SK-N-SH treated with all-trans-retinoic acid at 6 μM for 48 hours (cell line): Measurements from ENCODE around the gene DCLRE1A.

ENCODE experiments used
- ATAC-seq: fragments of 200-7000 bp; cut with Tn5 transposase; 3 replicates; pipeline ENCODE4 v1.9.1; 2020; ENCODE audit warnings: mild to moderate bottlenecking, moderate library complexity
- ARNTL ChIP-seq: fragments of 450-650 bp; formaldehyde crosslinking; IDR thresholded peaks from 2 replicates; pipeline ENCODE4 v1.5.0; 2020; ENCODE audit warnings: low read depth, mild to moderate bottlenecking, moderate library complexity, borderline replicate concordance
- BACH2 ChIP-seq: fragments of 250-450 bp; sonication (Bioruptor Pico); IDR thresholded peaks from 2 replicates; pipeline ENCODE4 v1.9.0; 2021; ENCODE audit warnings: mild to moderate bottlenecking, borderline replicate concordance
- CSDC2 ChIP-seq: fragments of 250-450 bp; sonication (Bioruptor Pico); IDR thresholded peaks from 2 replicates; pipeline ENCODE4 v1.5.0; 2020; ENCODE audit warnings: mild to moderate bottlenecking, moderate library complexity
- ESRRG ChIP-seq: fragments of 250-450 bp; sonication (Bioruptor Pico); IDR thresholded peaks from 2 replicates; pipeline ENCODE4 v1.6.1; 2021; ENCODE audit warnings: mild to moderate bottlenecking
- GLIS3 ChIP-seq: fragments of 250-450 bp; sonication (Bioruptor Pico); IDR thresholded peaks from 2 replicates; pipeline ENCODE4 v1.5.0; 2020; ENCODE audit warnings: mild to moderate bottlenecking, moderate library complexity
- ISL1 ChIP-seq: fragments of 250-450 bp; sonication (Bioruptor Pico); IDR thresholded peaks from 2 replicates; pipeline ENCODE4 v2.1.2; 2022; ENCODE audit warnings: mild to moderate bottlenecking, moderate library complexity
- PATZ1 ChIP-seq: fragments of 250-450 bp; sonication (Bioruptor Pico); IDR thresholded peaks from 2 replicates; pipeline ENCODE4 v1.8.0; 2020; ENCODE audit warnings: mild to moderate bottlenecking, moderate library complexity, borderline replicate concordance
- POU6F1 ChIP-seq: fragments of 250-450 bp; sonication (Bioruptor Pico); IDR thresholded peaks from 2 replicates; pipeline ENCODE4 v1.8.0; 2021; ENCODE audit warnings: low read depth, mild to moderate bottlenecking, moderate library complexity, borderline replicate concordance
- PPARA ChIP-seq: fragments of 250-450 bp; sonication (Bioruptor Pico); IDR thresholded peaks from 2 replicates; pipeline ENCODE4 v1.5.0; 2020; ENCODE audit warnings: mild to moderate bottlenecking, borderline replicate concordance
- SNAI2 ChIP-seq: fragments of 250-450 bp; sonication (Bioruptor Pico); IDR thresholded peaks from 2 replicates; pipeline ENCODE4 v1.5.0; 2020; ENCODE audit warnings: mild to moderate bottlenecking, moderate library complexity
- TCF4 ChIP-seq: fragments of 250-450 bp; sonication (Bioruptor Pico); IDR thresholded peaks from 2 replicates; pipeline ENCODE4 v1.8.0; 2021; ENCODE audit warnings: mild to moderate bottlenecking, moderate library complexity, borderline replicate concordance
- TOX ChIP-seq: fragments of 250-450 bp; sonication (Bioruptor Pico); IDR thresholded peaks from 2 replicates; pipeline ENCODE4 v1.8.0; 2021; ENCODE audit warnings: mild to moderate bottlenecking, moderate library complexity, borderline replicate concordance
- TSHZ2 ChIP-seq: fragments of 250-450 bp; sonication (Bioruptor Pico); IDR thresholded peaks from 2 replicates; pipeline ENCODE4 v1.5.0; 2020; ENCODE audit warnings: mild to moderate bottlenecking, moderate library complexity
- ZC3H10 ChIP-seq: fragments of 250-450 bp; sonication (Bioruptor Pico); IDR thresholded peaks from 2 replicates; pipeline ENCODE4 v1.5.1; 2021; ENCODE audit warnings: mild to moderate bottlenecking, moderate library complexity
- ZFP3 ChIP-seq: fragments of 250-450 bp; sonication (Bioruptor Pico); IDR thresholded peaks from 2 replicates; pipeline ENCODE4 v1.5.0; 2020; ENCODE audit warnings: mild to moderate bottlenecking, moderate library complexity
- ZNF565 ChIP-seq: fragments of 450-650 bp; formaldehyde crosslinking; conservative IDR thresholded peaks from 2 replicates; pipeline ENCODE4 v1.5.0; 2020; ENCODE audit warnings: low read depth, mild to moderate bottlenecking, moderate library complexity
- ZNF70 ChIP-seq: fragments of 450-650 bp; formaldehyde crosslinking; IDR thresholded peaks from 2 replicates; pipeline ENCODE4 v1.5.0; 2020; ENCODE audit warnings: mild to moderate bottlenecking, moderate library complexity
- ZNF8 ChIP-seq: fragments of 450-650 bp; formaldehyde crosslinking; IDR thresholded peaks from 2 replicates; pipeline ENCODE4 v1.5.0; 2020; ENCODE audit warnings: mild to moderate bottlenecking, moderate library complexity
- TF ChIP-seq, protein P1 (sequence below): fragments of 250-450 bp; sonication (Bioruptor Pico); IDR thresholded peaks from 2 replicates; pipeline ENCODE4 v1.5.1; 2020; ENCODE audit warnings: low read depth, mild to moderate bottlenecking, moderate library complexity

DCLRE1A gene

GRCh38 chr10:113879691-113880090, 25.8 kb upstream of the DCLRE1A start:
- ATAC-seq: no peak
- TF ChIP-seq ESRRG: no peak
- TF ChIP-seq TSHZ2 (CRISPR knock-in tag): no peak
- TF ChIP-seq ARNTL: no peak
- TF ChIP-seq PATZ1 (CRISPR knock-in tag): no peak
- TF ChIP-seq GLIS3 (CRISPR knock-in tag): no peak
- no peak for TF ChIP-seq ZNF565 (CRISPR knock-in tag)
- TF ChIP-seq, protein P1, sequence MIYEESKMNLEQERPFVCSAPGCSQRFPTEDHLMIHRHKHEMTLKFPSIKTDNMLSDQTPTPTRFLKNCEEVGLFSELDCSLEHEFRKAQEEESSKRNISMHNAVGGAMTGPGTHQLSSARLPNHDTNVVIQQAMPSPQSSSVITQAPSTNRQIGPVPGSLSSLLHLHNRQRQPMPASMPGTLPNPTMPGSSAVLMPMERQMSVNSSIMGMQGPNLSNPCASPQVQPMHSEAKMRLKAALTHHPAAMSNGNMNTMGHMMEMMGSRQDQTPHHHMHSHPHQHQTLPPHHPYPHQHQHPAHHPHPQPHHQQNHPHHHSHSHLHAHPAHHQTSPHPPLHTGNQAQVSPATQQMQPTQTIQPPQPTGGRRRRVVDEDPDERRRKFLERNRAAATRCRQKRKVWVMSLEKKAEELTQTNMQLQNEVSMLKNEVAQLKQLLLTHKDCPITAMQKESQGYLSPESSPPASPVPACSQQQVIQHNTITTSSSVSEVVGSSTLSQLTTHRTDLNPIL: no peak
- TF ChIP-seq PPARA: no peak
- TF ChIP-seq SNAI2 (CRISPR knock-in tag): no peak
- no peak for TF ChIP-seq ZNF70 (CRISPR knock-in tag)
- no peak for TF ChIP-seq BACH2 (CRISPR knock-in tag)

DNA sequence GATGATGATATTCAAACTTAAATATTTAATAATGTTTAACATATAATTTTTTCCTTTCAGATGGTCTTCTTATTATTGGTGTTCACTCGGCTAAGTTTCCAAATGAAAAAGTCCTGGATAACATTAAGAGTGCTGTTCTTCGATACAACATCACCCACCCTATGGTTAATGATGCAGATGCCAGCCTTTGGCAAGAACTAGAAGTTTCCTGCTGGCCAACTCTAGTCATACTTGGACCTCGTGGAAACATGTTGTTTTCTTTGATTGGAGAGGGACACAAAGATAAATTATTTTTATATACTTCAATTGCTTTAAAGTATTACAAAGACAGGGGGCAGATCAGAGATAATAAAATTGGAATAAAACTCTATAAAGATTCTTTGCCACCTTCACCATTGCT, 22.6 kb upstream of the DCLRE1A start:
- no peak for ATAC-seq
- TF ChIP-seq ZNF8 (CRISPR knock-in tag) (no peak), GLIS3 (CRISPR knock-in tag) (no peak), ZC3H10 (CRISPR knock-in tag) (no peak), BACH2 (CRISPR knock-in tag) (no peak), ZNF565 (CRISPR knock-in tag) (no peak), ISL1 (CRISPR knock-in tag) (no peak), TSHZ2 (CRISPR knock-in tag) (no peak), ZFP3 (CRISPR knock-in tag) (no peak), PPARA (no peak), PATZ1 (CRISPR knock-in tag) (no peak), ZNF70 (CRISPR knock-in tag) (no peak)
- TF ChIP-seq, protein P1: no peak

DNA sequence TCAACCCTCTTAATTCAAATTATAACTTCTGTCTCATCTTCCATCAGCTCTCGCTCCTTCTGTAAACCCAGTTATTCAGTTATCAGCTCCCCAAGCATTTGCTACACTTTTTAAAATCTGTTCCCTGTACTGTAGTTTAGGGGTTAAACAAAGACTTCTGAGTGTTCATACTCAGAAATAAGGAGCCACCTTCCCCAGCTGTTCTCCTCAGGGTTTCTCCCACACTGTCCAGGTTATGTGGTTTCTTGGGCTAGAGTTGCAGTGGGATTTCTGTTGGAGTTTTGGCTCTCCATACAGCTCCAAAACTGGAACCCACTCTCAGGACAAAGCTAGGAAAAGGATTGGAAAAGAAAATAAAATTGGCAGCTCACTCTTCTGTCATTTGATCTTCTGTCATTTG, 21.3 kb upstream of the DCLRE1A start:
- TF ChIP-seq ZNF565 (CRISPR knock-in tag) (no peak), POU6F1 (CRISPR knock-in tag) (no peak), ZC3H10 (CRISPR knock-in tag) (no peak), TOX (no peak), TCF4 (CRISPR knock-in tag) (no peak), ARNTL (no peak), CSDC2 (CRISPR knock-in tag) (no peak)
- TF ChIP-seq, all 23 proteins: peak for 0
- ATAC-seq: no peak
